Measurements from ENCODE around the gene AGBL5. TPM values are rescaled to one million over a fixed set of nuclear protein-coding genes. Genes with fewer than 3 reads are reported as not detected.

AGBL5 gene
- total RNA-seq, 1 experiment from 2014 or later, result 55.4 TPM

DNA sequence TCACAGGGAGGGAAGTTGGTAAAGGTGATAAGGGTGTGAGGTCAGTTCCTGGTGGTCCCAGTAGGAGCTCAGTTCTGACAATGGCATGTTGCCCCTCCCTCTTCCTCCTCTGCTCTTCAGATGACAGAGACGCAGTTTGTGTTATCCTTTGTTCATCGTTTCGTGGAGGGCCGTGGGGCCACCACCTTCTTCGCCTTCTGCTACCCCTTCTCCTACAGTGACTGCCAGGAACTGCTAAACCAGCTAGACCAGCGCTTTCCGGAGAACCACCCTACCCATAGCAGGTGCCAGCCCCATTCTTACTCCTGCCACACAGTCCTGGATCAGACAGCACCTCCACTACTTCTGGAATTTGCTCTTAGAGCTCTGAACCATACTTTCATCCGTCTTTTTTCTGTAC, 2.3 kb downstream of the AGBL5 start:
- Histone ChIP-seq H4K8ac (replicated peaks; ENCODE audit: insufficient read length, low read depth, low read length) (no peak overlapping the region), H3K23ac (ENCODE audit: insufficient read length, low read depth, low read length) (no peak overlapping the region), H3K4ac (ENCODE audit: low read depth, low read length) (no peak overlapping the region), H2AFZ (ENCODE audit: low read length) (no peak overlapping the region), H3K79me2 (ENCODE audit: insufficient read depth, low read length) (no peaks in the 10 kb centered on the region), H2BK12ac (ENCODE audit: insufficient read length, low read depth, low read length) (no peak overlapping the region), H3K27ac (ENCODE audit: insufficient read length, low read depth, low read length) (no peak overlapping the region), H3K27me3 (ENCODE audit: insufficient read depth, low read length) (no peaks in the 10 kb centered on the region), H2BK20ac (ENCODE audit: low read depth, low read length, poor library complexity, severe bottlenecking) (no peak overlapping the region), H2BK5ac (ENCODE audit: insufficient read length, low read length) (no peak overlapping the region), H3K14ac (ENCODE audit: insufficient read depth, low read length) (no peak overlapping the region), H3K56ac (ENCODE audit: insufficient read length, low read depth, low read length) (no peak overlapping the region), H4K91ac (ENCODE audit: insufficient read length, low read depth, low read length) (no peak overlapping the region), H3T11ph (ENCODE audit: low read length) (no peak overlapping the region), H4K20me1 (ENCODE audit: control insufficient read depth, insufficient read depth, insufficient read length) (no peaks in the 10 kb centered on the region), H3K79me1 (ENCODE audit: insufficient read depth, low read depth, low read length, poor library complexity, severe bottlenecking) (no peaks in the 10 kb centered on the region), H2AK5ac (ENCODE audit: insufficient read length, low read length) (no peak overlapping the region), H3K9ac (ENCODE audit: extremely low read depth, insufficient read length, low read length) (no peak overlapping the region), H3K18ac (ENCODE audit: insufficient read length, low read depth, low read length) (no peak overlapping the region), H2BK120ac (ENCODE audit: low read depth, low read length, poor library complexity, severe bottlenecking) (no peak overlapping the region), H3K4me1 (ENCODE audit: insufficient read depth, low read length) (peaks cover 4% of the 10 kb centered on the region; the same call in 1 of the 2 replicates), H2BK15ac (ENCODE audit: low read depth, low read length) (no peak overlapping the region), H3K23me2 (ENCODE audit: insufficient read length, low read depth, low read length, poor library complexity, severe bottlenecking) (peaks cover 10% of the 10 kb centered on the region), H3K4me2 (ENCODE audit: insufficient read depth, insufficient read length, low read length) (no peak overlapping the region), H4K5ac (ENCODE audit: insufficient read length, low read depth, low read length) (no peak overlapping the region), H3K9me3 (ENCODE audit: control insufficient read depth, low read depth, low read length) (no peaks in the 10 kb centered on the region)
- H3K27me3 Mint-ChIP-seq (ENCODE audit: low read depth), result peaks cover 6% of the 10 kb centered on the region
- WGBS (ENCODE audit: extremely low coverage, insufficient read length, low lambda C conversion rate), result no CpG with 5 or more reads among the region's 8 CpGs
- no peak for DNase-seq
- no peak overlapping the region for H3K27ac Mint-ChIP-seq
- H3K36me3 Mint-ChIP-seq (ENCODE audit: insufficient read depth in 1 of 3, low read depth in 3 of 3), result peaks cover 23 to 50% (median 35%) of the 10 kb centered on the region in 3 experiments
- TF ChIP-seq, protein P1, sequence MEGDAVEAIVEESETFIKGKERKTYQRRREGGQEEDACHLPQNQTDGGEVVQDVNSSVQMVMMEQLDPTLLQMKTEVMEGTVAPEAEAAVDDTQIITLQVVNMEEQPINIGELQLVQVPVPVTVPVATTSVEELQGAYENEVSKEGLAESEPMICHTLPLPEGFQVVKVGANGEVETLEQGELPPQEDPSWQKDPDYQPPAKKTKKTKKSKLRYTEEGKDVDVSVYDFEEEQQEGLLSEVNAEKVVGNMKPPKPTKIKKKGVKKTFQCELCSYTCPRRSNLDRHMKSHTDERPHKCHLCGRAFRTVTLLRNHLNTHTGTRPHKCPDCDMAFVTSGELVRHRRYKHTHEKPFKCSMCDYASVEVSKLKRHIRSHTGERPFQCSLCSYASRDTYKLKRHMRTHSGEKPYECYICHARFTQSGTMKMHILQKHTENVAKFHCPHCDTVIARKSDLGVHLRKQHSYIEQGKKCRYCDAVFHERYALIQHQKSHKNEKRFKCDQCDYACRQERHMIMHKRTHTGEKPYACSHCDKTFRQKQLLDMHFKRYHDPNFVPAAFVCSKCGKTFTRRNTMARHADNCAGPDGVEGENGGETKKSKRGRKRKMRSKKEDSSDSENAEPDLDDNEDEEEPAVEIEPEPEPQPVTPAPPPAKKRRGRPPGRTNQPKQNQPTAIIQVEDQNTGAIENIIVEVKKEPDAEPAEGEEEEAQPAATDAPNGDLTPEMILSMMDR (conservative IDR thresholded peaks at IDR 0.05), result no peak
- peaks cover 6 to 7% of the 10 kb centered on the region in 2 experiments; a peak in 4 of 5 replicates for H3K9me3 Mint-ChIP-seq
- H3K4me1 Mint-ChIP-seq, result peaks cover 10 to 14% of the 10 kb centered on the region in 2 experiments
- peak overlapping the region; percentile 12 to 94; a peak in 2 of 5 replicates for H3K4me3 Mint-ChIP-seq
